ENCODE data around the gene AHNAK2.
A peak's percentile ranks its signal among the peaks of the same experiment; 100 is the strongest.

Gene AHNAK2

DNA sequence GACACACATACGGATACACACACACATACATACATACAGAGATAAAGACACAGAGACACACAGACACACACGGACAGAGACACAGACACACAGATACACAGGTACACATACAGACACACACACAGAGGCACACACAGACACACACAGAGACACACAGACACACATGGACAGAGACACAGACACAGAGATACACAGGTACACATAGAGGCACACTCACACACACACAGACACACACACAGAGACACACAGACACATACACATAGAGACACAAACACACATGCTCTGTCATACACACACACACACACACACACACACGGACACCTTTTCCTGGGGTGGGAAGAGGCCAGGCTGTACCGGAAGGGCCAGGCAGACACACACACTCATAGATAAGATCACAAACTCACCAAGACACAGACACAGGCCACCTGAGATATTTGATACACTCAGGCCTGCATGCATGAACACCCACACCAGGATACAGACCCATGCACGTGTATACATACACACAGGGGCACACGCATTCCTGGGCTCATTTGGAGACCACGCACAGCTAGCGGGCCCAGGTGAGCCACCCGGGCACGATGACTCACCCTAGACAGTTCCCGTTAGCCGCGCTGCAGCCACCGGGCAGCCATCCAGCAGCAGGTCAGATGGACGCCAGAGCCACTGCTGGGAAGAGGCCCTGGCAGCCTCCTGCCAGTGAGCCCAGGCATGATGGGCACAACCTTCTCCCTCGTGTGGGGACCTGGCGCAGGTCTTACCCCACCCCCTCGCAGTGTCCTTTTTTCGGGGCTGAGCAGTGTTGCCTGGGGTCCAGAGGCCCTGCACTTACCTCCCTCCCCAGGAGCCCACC, 1.8 kb upstream of the AHNAK2 start (continued):
- TF ChIP-seq ZNF302 (tag by site-specific recombination; IDR thresholded peaks at IDR 0.05; ENCODE audit: low read depth) (no peak), ZNF341 (tag by site-specific recombination; IDR thresholded peaks at IDR 0.05; ENCODE audit: low read depth) (no peak), KLF10 (tag by site-specific recombination; IDR thresholded peaks at IDR 0.05) (no peak), ZNF830 (tag by site-specific recombination; IDR thresholded peaks at IDR 0.05; ENCODE audit: low read depth) (no peak), ZNF184 (tag by site-specific recombination; IDR thresholded peaks at IDR 0.05) (no peak), RBAK (tag by site-specific recombination; IDR thresholded peaks at IDR 0.05) (peak; percentile 48; the same call in 1 of the 2 replicates), ZNF2 (tag by site-specific recombination; IDR thresholded peaks at IDR 0.05) (no peak; the same call in 1 of the 2 replicates), SP7 (tag by site-specific recombination; IDR thresholded peaks at IDR 0.05) (no peak), WT1 (tag by site-specific recombination; IDR thresholded peaks at IDR 0.05) (no peak), ZNF707 (tag by site-specific recombination; IDR thresholded peaks at IDR 0.05) (no peak; the same call in 1 of the 2 replicates), ZNF530 (tag by site-specific recombination; IDR thresholded peaks at IDR 0.05; ENCODE audit: low read depth) (no peak), ZNF404 (tag by site-specific recombination; IDR thresholded peaks at IDR 0.05) (no peak), ZBTB17 (tag by site-specific recombination; IDR thresholded peaks at IDR 0.05) (peak; percentile 34; the same call in 1 of the 2 replicates), YY2 (tag by site-specific recombination; IDR thresholded peaks at IDR 0.05) (peak; percentile 53; the same call in 1 of the 2 replicates), ZNF23 (tag by site-specific recombination; IDR thresholded peaks at IDR 0.05; ENCODE audit: borderline replicate concordance) (no peak), TRIM28 (IDR thresholded peaks at IDR 0.05; ENCODE audit: borderline replicate concordance, low read length) (no peak), ZNF121 (tag by site-specific recombination; IDR thresholded peaks at IDR 0.05) (no peak), ZNF76 (tag by site-specific recombination; IDR thresholded peaks at IDR 0.05; ENCODE audit: borderline replicate concordance, low read depth) (no peak), HOXC10 (CRISPR knock-in tag; IDR thresholded peaks at IDR 0.05) (no peak), GLI2 (tag by site-specific recombination; IDR thresholded peaks at IDR 0.05; ENCODE audit: borderline replicate concordance, low read depth) (no peak), ZNF174 (tag by site-specific recombination; IDR thresholded peaks at IDR 0.05) (no peak), ZNF175 (tag by site-specific recombination; IDR thresholded peaks at IDR 0.05) (0 out of 2 replicates have a peak, but pooled peaks have one; percentile 81), ZEB2 (tag by site-specific recombination; IDR thresholded peaks at IDR 0.05) (0 out of 2 replicates have a peak, but pooled peaks have one; percentile 52)
- TF ChIP-seq, protein P1, sequence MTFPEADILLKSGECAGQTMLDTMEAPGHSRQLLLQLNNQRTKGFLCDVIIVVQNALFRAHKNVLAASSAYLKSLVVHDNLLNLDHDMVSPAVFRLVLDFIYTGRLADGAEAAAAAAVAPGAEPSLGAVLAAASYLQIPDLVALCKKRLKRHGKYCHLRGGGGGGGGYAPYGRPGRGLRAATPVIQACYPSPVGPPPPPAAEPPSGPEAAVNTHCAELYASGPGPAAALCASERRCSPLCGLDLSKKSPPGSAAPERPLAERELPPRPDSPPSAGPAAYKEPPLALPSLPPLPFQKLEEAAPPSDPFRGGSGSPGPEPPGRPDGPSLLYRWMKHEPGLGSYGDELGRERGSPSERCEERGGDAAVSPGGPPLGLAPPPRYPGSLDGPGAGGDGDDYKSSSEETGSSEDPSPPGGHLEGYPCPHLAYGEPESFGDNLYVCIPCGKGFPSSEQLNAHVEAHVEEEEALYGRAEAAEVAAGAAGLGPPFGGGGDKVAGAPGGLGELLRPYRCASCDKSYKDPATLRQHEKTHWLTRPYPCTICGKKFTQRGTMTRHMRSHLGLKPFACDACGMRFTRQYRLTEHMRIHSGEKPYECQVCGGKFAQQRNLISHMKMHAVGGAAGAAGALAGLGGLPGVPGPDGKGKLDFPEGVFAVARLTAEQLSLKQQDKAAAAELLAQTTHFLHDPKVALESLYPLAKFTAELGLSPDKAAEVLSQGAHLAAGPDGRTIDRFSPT (tag by site-specific recombination; IDR thresholded peaks at IDR 0.05) = peak; percentile 70
- TF ChIP-seq, protein P2, sequence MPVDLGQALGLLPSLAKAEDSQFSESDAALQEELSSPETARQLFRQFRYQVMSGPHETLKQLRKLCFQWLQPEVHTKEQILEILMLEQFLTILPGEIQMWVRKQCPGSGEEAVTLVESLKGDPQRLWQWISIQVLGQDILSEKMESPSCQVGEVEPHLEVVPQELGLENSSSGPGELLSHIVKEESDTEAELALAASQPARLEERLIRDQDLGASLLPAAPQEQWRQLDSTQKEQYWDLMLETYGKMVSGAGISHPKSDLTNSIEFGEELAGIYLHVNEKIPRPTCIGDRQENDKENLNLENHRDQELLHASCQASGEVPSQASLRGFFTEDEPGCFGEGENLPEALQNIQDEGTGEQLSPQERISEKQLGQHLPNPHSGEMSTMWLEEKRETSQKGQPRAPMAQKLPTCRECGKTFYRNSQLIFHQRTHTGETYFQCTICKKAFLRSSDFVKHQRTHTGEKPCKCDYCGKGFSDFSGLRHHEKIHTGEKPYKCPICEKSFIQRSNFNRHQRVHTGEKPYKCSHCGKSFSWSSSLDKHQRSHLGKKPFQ (tag by site-specific recombination; IDR thresholded peaks at IDR 0.05) = no peak
- TF ChIP-seq, protein P3, sequence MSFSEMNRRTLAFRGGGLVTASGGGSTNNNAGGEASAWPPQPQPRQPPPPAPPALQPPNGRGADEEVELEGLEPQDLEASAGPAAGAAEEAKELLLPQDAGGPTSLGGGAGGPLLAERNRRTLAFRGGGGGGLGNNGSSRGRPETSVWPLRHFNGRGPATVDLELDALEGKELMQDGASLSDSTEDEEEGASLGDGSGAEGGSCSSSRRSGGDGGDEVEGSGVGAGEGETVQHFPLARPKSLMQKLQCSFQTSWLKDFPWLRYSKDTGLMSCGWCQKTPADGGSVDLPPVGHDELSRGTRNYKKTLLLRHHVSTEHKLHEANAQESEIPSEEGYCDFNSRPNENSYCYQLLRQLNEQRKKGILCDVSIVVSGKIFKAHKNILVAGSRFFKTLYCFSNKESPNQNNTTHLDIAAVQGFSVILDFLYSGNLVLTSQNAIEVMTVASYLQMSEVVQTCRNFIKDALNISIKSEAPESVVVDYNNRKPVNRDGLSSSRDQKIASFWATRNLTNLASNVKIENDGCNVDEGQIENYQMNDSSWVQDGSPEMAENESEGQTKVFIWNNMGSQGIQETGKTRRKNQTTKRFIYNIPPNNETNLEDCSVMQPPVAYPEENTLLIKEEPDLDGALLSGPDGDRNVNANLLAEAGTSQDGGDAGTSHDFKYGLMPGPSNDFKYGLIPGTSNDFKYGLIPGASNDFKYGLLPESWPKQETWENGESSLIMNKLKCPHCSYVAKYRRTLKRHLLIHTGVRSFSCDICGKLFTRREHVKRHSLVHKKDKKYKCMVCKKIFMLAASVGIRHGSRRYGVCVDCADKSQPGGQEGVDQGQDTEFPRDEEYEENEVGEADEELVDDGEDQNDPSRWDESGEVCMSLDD (tag by site-specific recombination; IDR thresholded peaks at IDR 0.05) = no peak; the same call in 1 of the 2 replicates
- TF ChIP-seq, protein P4, sequence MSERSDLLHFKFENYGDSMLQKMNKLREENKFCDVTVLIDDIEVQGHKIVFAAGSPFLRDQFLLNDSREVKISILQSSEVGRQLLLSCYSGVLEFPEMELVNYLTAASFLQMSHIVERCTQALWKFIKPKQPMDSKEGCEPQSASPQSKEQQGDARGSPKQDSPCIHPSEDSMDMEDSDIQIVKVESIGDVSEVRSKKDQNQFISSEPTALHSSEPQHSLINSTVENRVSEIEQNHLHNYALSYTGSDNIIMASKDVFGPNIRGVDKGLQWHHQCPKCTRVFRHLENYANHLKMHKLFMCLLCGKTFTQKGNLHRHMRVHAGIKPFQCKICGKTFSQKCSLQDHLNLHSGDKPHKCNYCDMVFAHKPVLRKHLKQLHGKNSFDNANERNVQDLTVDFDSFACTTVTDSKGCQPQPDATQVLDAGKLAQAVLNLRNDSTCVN (tag by site-specific recombination; optimal IDR thresholded peaks at IDR 0.05) = peak; percentile 20
- TF ChIP-seq, protein P5, sequence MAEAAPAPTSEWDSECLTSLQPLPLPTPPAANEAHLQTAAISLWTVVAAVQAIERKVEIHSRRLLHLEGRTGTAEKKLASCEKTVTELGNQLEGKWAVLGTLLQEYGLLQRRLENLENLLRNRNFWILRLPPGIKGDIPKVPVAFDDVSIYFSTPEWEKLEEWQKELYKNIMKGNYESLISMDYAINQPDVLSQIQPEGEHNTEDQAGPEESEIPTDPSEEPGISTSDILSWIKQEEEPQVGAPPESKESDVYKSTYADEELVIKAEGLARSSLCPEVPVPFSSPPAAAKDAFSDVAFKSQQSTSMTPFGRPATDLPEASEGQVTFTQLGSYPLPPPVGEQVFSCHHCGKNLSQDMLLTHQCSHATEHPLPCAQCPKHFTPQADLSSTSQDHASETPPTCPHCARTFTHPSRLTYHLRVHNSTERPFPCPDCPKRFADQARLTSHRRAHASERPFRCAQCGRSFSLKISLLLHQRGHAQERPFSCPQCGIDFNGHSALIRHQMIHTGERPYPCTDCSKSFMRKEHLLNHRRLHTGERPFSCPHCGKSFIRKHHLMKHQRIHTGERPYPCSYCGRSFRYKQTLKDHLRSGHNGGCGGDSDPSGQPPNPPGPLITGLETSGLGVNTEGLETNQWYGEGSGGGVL (tag by site-specific recombination; IDR thresholded peaks at IDR 0.05) = peak; percentile 48; the same call in 1 of the 2 replicates

Measured in HEK293 (cell line).